GM19240 (cell line): ENCODE data around the gene MT1HL1.
"Not testable (repeated sequence)": the region's sequence is repeated elsewhere in the genome, so short reads cannot be mapped to it uniquely, and the experiment has no call there.

Experiments used
- DNase-seq: peaks from one replicate; pipeline ENCODE4 v3.0.0; 2011; ENCODE audit warnings: low spot score; ENCODE audit not compliant: insufficient read length

Gene MT1HL1

GRCh38 chr1:236978740-236979139, 25.5 kb downstream of the MT1HL1 start:
- DNase-seq, result no peak

- DNase-seq, result no peak
These were observed 28.8 kb downstream of the MT1HL1 start for GRCh38 chr1:236975461-236975860.

GRCh38 chr1:236974025-236974424, 30.2 kb downstream of the MT1HL1 start:
- DNase-seq, result not testable (repeated sequence)

GRCh38 chr1:236966636-236967035, 37.6 kb downstream of the MT1HL1 start:
- DNase-seq, result no peak

- DNase-seq, result no peak
These were observed 40.3 kb downstream of the MT1HL1 start for GRCh38 chr1:236963920-236964319.

GRCh38 chr1:236959112-236959511, 45.1 kb downstream of the MT1HL1 start:
- DNase-seq, result no peak

GRCh38 chr1:236957235-236957634, 47.0 kb downstream of the MT1HL1 start:
- no peak for DNase-seq
